PC-3 (cell line): ENCODE data around the gene XPA. TPM values are rescaled to one million over a fixed set of nuclear protein-coding genes. Genes with fewer than 3 reads are reported as not detected.

ENCODE experiments used
- ATAC-seq: fragments of 200-7000 bp; cut with Tn5 transposase; 2 replicates; pipeline ENCODE4 v1.9.1; 2020; ENCODE audit warnings: mild to moderate bottlenecking, moderate library complexity
- BruUV-seq: library from RNA; stranded (reverse); fragments of 400-500 nt; replicated peaks from 2 replicates; lab custom pipeline; 2021; lab: Mats Ljungman, UMichigan
- CTCF ChIA-PET: fragments of 300-600 bp; sonication (Branson Sonifier 250); formaldehyde crosslinking; loops from one replicate; lab custom pipeline; 2022; ENCODE audit warnings: antibody characterized with exemption; lab: Charles Lee
- POLR2A ChIA-PET: fragments of 300-600 bp; sonication (Branson Sonifier 250); formaldehyde crosslinking; loops from one replicate; lab custom pipeline; 2022; ENCODE audit warnings: antibody characterized with exemption; ENCODE audit not compliant: unreplicated experiment; lab: Charles Lee
- DNase-seq: peaks from one replicate; pipeline ENCODE4 v3.0.0-alpha.2; 2015
- H2AFZ ChIP-seq: fragments of 300-600 bp; sonication (generic); 2 replicates; pipeline ENCODE4 v1.6.0; 2016; ENCODE audit warnings: antibody characterized with exemption, low read length
- H3F3A ChIP-seq: fragments of 300-600 bp; sonication (generic); one replicate; pipeline ENCODE4 v1.6.0; 2017; ENCODE audit warnings: antibody characterized with exemption, low read length, control low read depth, mild to moderate bottlenecking; ENCODE audit not compliant: unreplicated experiment
- H3K27ac ChIP-seq: fragments of 300-600 bp; sonication (generic); 2 replicates; pipeline ENCODE4 v1.5.1; 2016; ENCODE audit warnings: mild to moderate bottlenecking, low read length
- H3K27me3 ChIP-seq: fragments of 300-600 bp; sonication (generic); 2 replicates; pipeline ENCODE4 v1.6.1; 2016; ENCODE audit warnings: low read length, mixed read lengths
- H3K36me3 ChIP-seq: fragments of 300-600 bp; sonication (generic); 2 replicates; pipeline ENCODE4 v1.6.1; 2016; ENCODE audit warnings: low read depth, mixed run types, low read length, mixed read lengths
- H3K4me1 ChIP-seq: fragments of 300-600 bp; sonication (generic); 2 replicates; pipeline ENCODE4 v1.5.1; 2016; ENCODE audit warnings: low read length; ENCODE audit not compliant: insufficient read depth
- H3K4me2 ChIP-seq: fragments of 300-600 bp; sonication (generic); 2 replicates; pipeline ENCODE4 v1.6.0; 2016; ENCODE audit warnings: low read length
- H3K4me3 ChIP-seq: fragments of 300-600 bp; sonication (generic); 2 replicates; pipeline ENCODE4 v1.5.1; 2016; ENCODE audit warnings: mild to moderate bottlenecking, low read length, mixed read lengths
- H3K79me2 ChIP-seq: fragments of 300-600 bp; sonication (generic); 2 replicates; pipeline ENCODE4 v1.6.1; 2017; ENCODE audit warnings: low read length, mixed read lengths
- H3K9ac ChIP-seq: fragments of 300-600 bp; sonication (generic); 2 replicates; pipeline ENCODE4 v1.6.0; 2016; ENCODE audit warnings: mild to moderate bottlenecking, low read length
- H3K9me2 ChIP-seq: fragments of 300-600 bp; sonication (generic); replicated peaks from 2 replicates; pipeline ENCODE4 v1.6.1; 2016; ENCODE audit warnings: mixed run types, low read length, mixed read lengths
- H3K9me3 ChIP-seq: fragments of 300-600 bp; sonication (generic); 2 replicates; pipeline ENCODE4 v1.6.1; 2016; ENCODE audit warnings: low read length, mixed read lengths
- H4K20me1 ChIP-seq: fragments of 300-600 bp; sonication (generic); 2 replicates; pipeline ENCODE4 v1.6.1; 2016; ENCODE audit warnings: low read length, mixed read lengths
- CTCF ChIP-seq: fragments of 300-600 bp; sonication (generic); conservative IDR thresholded peaks from 2 replicates; pipeline ENCODE4 v1.5.1; 2017; ENCODE audit warnings: antibody characterized with exemption, low read depth, mild to moderate bottlenecking, low read length
- EZH2 ChIP-seq: fragments of 300-600 bp; sonication (generic); IDR thresholded peaks from one replicate; pipeline ENCODE4 v1.6.1; 2017; ENCODE audit warnings: antibody characterized with exemption, mild to moderate bottlenecking, low read length; ENCODE audit not compliant: unreplicated experiment
- EZH2phosphoT487 ChIP-seq: fragments of 300-600 bp; sonication (generic); IDR thresholded peaks from 2 replicates; pipeline ENCODE4 v1.6.1; 2018; ENCODE audit warnings: mild to moderate bottlenecking, antibody characterized with exemption, low read length, borderline replicate concordance
- intact Hi-C: fragments of 100-400 bp; cut with micrococcal nuclease; formaldehyde crosslinking; loops from 2 replicates; pipeline ENCODE4 v1.9.0; 2023
- total RNA-seq: library from RNA; depleted of rRNA; stranded (reverse); fragments of >200 nt; gene quantifications from 2 replicates; pipeline ENCODE4 v1.2.3, GENCODE V29; 2014

The XPA gene
- total RNA-seq, 1 experiment from 2014 or later = 9.4 TPM

- Histone ChIP-seq H3K79me2 (no peaks in the 10 kb centered on the region), H3K36me3 (peaks cover 50% of the 10 kb centered on the region; the same call in 1 of the 2 replicates), H3F3A (no peaks in the 10 kb centered on the region), H2AFZ (no peak overlapping the region), H3K27ac (no peak overlapping the region), H3K27me3 (no peaks in the 10 kb centered on the region), H3K4me3 (no peak overlapping the region), H3K4me1 (no peaks in the 10 kb centered on the region), H3K9ac (no peak overlapping the region), H3K9me3 (no peaks in the 10 kb centered on the region), H3K9me2 (no peaks in the 10 kb centered on the region), H3K4me2 (no peak overlapping the region), H4K20me1 (no peaks in the 10 kb centered on the region)
- ATAC-seq = no peak
- BruUV-seq = no TSS peak
- POLR2A ChIA-PET = no interaction called here
- no peak for DNase-seq
- CTCF ChIA-PET = no interaction called here
- intact Hi-C loops = no loop called here
- no peak for TF ChIP-seq CTCF
- TF ChIP-seq EZH2phosphoT487 = no peak
- no peak for TF ChIP-seq EZH2
Measured at GRCh38 chr9:97675655-97676054, 21.5 kb downstream of the XPA start.

GRCh38 chr9:97673922-97674321 is 23.2 kb downstream of the XPA start:
- Histone ChIP-seq H3K27ac (no peak overlapping the region), H3K79me2 (no peaks in the 10 kb centered on the region), H3K9me3 (no peaks in the 10 kb centered on the region), H3K36me3 (peaks cover 63% of the 10 kb centered on the region), H3F3A (no peaks in the 10 kb centered on the region), H2AFZ (no peak overlapping the region), H3K9ac (no peak overlapping the region), H3K4me1 (no peaks in the 10 kb centered on the region), H3K4me3 (no peak overlapping the region), H3K4me2 (no peak overlapping the region), H3K9me2 (no peaks in the 10 kb centered on the region), H3K27me3 (no peaks in the 10 kb centered on the region), H4K20me1 (no peaks in the 10 kb centered on the region)
- no peak for ATAC-seq
- no peak for DNase-seq
- TF ChIP-seq EZH2 = no peak
- TF ChIP-seq CTCF = no peak
- TF ChIP-seq EZH2phosphoT487 = no peak
- BruUV-seq = no TSS peak
- ChIA-PET POLR2A (no interaction called here), CTCF (interaction anchor here (0.5 to 0.6 kb wide), 2 partner anchors 210 to 262 kb away, joined by 3 read pairs; partner anchors contain the start of gene TDRD7)
- intact Hi-C loops = no loop called here

GRCh38 chr9:97672403-97672802 is 24.7 kb downstream of the XPA start:
- Histone ChIP-seq H3K27ac (no peak overlapping the region), H3K79me2 (no peaks in the 10 kb centered on the region), H4K20me1 (no peaks in the 10 kb centered on the region), H3K27me3 (no peaks in the 10 kb centered on the region), H3K36me3 (peaks cover 72% of the 10 kb centered on the region), H2AFZ (no peak overlapping the region), H3K9me2 (no peaks in the 10 kb centered on the region), H3K4me3 (no peak overlapping the region), H3K4me2 (no peak overlapping the region), H3K9ac (no peak overlapping the region), H3K9me3 (no peaks in the 10 kb centered on the region), H3F3A (no peaks in the 10 kb centered on the region), H3K4me1 (no peaks in the 10 kb centered on the region)
- DNase-seq (no peak), ATAC-seq (no peak)
- ChIA-PET POLR2A (no interaction called here), CTCF (no interaction called here)
- intact Hi-C loops = no loop called here
- TF ChIP-seq EZH2phosphoT487 = no peak
- no peak for TF ChIP-seq CTCF
- no TSS peak for BruUV-seq
